Chondrocyte (in vitro differentiated cells): ENCODE results near the gene TSPAN18. TPM values are rescaled to one million over a fixed set of nuclear protein-coding genes. Genes with fewer than 3 reads are reported as not detected.

Experiments used
- DNase-seq: peaks from one replicate; pipeline ENCODE4 v3.0.0; 2021; ENCODE audit warnings: mixed read lengths, low spot score
- H3K27ac Mint-ChIP-seq: one replicate; pipeline ENCODE4 v1.8.0; 2021; ENCODE audit warnings: mild to moderate bottlenecking, moderate library complexity, mixed read lengths; ENCODE audit not compliant: unreplicated experiment
- H3K27me3 Mint-ChIP-seq: 2 replicates; pipeline ENCODE4 v1.8.0; 2021; ENCODE audit warnings: low read depth, mixed read lengths
- H3K36me3 Mint-ChIP-seq: 2 replicates; pipeline ENCODE4 v1.8.0; 2021; ENCODE audit warnings: low read depth, mixed read lengths
- H3K4me1 Mint-ChIP-seq: 2 replicates; pipeline ENCODE4 v1.8.0; 2021; ENCODE audit warnings: low read depth, mild to moderate bottlenecking, mixed read lengths
- H3K4me3 Mint-ChIP-seq: one replicate; pipeline ENCODE4 v1.8.0; 2021; ENCODE audit warnings: mild to moderate bottlenecking, moderate library complexity, mixed read lengths; ENCODE audit not compliant: unreplicated experiment
- H3K9me3 Mint-ChIP-seq: 2 replicates; pipeline ENCODE4 v1.8.0; 2021; ENCODE audit warnings: low read depth, mixed read lengths
- total RNA-seq: library from RNA; stranded (reverse); gene quantifications from 3 replicates; pipeline ENCODE4 v1.2.1, GENCODE V29; 2021
- TF ChIP-seq, protein P1 (sequence below): fragments of 200-600 bp; sonication (generic); IDR thresholded peaks from 2 replicates; pipeline ENCODE4 v1.5.0; 2021; ENCODE audit warnings: antibody characterized with exemption, mild to moderate bottlenecking, moderate library complexity

Gene TSPAN18
- total RNA-seq, 1 donor from 2014 or later = 4.0 TPM

DNA sequence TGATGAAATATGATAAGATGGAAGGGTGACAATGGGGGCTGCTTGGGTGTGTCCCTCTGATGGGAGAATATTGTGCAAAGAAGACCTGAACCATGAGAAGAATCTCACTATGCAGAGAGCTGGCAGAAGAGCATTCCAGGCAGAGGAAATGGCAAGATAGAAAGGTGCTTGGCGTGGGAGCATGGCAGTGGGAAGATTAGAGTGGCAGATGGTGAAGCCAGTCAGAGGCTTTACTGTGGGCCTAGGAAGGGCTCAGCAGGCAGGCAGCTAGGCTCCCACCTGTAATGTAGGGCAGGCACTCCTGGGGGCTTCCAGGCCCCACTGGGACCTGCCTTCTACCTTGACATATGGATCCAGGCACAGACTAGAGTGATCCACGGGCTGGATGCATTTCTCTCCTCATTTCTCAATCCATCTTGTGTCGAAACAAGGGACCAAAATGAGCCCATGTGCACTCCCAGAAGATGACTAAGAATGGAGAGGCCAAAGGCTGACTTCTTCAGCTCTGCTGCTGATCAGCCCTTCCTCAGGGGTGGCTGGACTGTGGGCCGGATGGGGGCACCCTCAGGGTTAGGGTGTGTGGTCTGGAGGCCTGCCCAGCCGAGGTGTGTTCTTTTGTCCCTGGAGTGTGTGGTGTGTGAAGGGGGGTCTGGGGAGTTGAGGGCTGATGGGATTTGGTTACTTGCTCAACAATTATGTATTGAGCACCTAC, 88.3 kb downstream of the TSPAN18 start:
- H3K4me3 Mint-ChIP-seq = no peak overlapping the region
- no peaks in the 10 kb centered on the region for H3K4me1 Mint-ChIP-seq
- peaks cover 2% of the 10 kb centered on the region for H3K36me3 Mint-ChIP-seq
- peaks cover 6% of the 10 kb centered on the region for H3K27me3 Mint-ChIP-seq
- no peak overlapping the region for H3K27ac Mint-ChIP-seq
- H3K9me3 Mint-ChIP-seq = peaks cover 3% of the 10 kb centered on the region
- TF ChIP-seq, protein P1, sequence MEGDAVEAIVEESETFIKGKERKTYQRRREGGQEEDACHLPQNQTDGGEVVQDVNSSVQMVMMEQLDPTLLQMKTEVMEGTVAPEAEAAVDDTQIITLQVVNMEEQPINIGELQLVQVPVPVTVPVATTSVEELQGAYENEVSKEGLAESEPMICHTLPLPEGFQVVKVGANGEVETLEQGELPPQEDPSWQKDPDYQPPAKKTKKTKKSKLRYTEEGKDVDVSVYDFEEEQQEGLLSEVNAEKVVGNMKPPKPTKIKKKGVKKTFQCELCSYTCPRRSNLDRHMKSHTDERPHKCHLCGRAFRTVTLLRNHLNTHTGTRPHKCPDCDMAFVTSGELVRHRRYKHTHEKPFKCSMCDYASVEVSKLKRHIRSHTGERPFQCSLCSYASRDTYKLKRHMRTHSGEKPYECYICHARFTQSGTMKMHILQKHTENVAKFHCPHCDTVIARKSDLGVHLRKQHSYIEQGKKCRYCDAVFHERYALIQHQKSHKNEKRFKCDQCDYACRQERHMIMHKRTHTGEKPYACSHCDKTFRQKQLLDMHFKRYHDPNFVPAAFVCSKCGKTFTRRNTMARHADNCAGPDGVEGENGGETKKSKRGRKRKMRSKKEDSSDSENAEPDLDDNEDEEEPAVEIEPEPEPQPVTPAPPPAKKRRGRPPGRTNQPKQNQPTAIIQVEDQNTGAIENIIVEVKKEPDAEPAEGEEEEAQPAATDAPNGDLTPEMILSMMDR = no peak
- no peak for DNase-seq

DNA sequence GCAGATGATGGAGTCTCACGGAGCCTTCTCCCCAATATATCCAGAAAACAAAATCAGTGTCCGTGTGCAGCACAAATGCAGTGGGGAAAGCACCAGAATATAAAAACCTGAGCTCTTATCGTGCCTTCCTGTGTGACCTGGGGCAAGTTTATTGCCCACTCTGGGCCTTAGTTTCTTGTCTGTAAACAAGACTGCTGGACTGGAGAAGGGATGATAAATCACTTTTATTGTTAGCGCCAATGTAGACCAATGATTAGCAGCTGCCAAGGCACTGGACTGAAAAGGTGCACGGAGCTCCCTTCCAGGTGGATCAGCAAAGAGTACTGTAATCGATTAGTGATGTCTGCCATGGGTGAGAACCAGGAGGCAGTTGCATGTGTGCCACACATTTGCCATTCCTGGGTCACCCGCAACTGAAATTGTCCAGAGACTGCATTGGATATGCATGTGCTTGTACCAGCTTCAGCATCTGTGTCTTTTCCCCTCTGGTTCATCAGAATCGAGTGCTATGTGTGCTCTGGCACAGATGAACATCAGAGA, 89.2 kb downstream of the TSPAN18 start:
- H3K9me3 Mint-ChIP-seq = peaks cover 3% of the 10 kb centered on the region
- H3K27me3 Mint-ChIP-seq = peaks cover 4% of the 10 kb centered on the region
- no peak for DNase-seq
- H3K36me3 Mint-ChIP-seq = peaks cover 2% of the 10 kb centered on the region
- TF ChIP-seq, protein P1 = no peak
- H3K4me1 Mint-ChIP-seq = no peaks in the 10 kb centered on the region
- H3K4me3 Mint-ChIP-seq = no peak overlapping the region
- H3K27ac Mint-ChIP-seq = no peak overlapping the region

DNA sequence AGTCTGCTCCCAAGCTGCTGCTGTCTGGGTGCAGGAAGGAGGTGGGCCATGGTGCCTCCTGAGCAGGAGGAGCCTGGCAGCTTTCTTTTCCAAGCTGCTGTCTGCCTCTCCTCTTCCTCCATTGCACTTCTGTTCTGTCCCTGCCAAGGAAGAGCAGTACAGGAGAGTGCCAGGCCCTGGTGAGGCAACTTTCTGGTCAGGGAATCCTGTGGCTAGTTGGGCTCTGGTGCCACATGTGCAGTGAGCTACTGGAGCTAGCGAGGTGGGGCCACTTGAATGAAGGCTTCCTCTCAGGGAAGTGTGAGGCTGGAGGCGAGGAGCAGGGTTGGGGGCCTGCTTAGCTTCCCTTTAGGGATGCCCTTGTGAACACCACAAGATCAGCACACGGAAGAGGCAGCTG, 90.0 kb downstream of the TSPAN18 start:
- TF ChIP-seq, protein P1 = no peak
- Mint-ChIP-seq H3K9me3 (peaks cover 3% of the 10 kb centered on the region), H3K27me3 (peaks cover 5% of the 10 kb centered on the region), H3K4me1 (no peaks in the 10 kb centered on the region), H3K4me3 (no peak overlapping the region), H3K36me3 (peaks cover 2% of the 10 kb centered on the region), H3K27ac (no peak overlapping the region)
- DNase-seq = no peak

DNA sequence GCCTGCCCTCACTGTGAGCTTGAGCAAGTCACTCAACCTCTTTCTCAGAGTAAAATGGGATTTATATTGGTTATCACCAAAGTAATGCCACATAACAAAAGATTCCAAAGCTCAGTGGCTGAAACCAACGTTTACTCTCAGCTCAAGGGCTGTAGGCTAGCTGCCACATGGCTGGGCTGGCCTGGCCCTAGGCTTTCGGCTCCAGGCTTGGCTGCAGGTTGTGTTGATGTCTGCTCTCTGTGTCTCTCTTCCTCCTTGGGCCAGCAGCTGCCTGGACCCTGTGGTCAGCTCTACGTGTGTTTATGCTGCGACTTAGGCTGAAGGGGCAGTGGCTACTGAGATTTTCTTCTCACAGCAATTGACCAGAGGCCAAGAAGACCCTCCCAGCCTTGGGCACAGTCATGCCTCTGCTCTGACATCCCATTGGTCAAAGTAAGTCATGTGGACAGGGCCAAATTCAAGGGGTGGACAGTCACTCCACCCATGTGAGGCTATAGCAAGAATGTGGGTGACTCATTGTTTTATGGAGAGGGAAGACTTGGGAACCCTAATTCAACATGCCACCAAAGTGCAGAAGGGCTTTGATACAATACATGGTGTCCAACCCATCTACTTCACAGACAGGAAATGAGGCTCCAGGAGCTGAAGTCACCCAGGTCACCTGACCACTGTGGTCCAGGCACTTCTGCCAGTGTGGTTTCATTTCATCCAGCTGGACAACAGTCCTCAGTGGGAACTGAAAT, 90.6 kb downstream of the TSPAN18 start:
- TF ChIP-seq, protein P1 = no peak
- H3K36me3 Mint-ChIP-seq = peaks cover 2% of the 10 kb centered on the region
- no peak overlapping the region for H3K27ac Mint-ChIP-seq
- no peak overlapping the region for H3K4me3 Mint-ChIP-seq
- H3K27me3 Mint-ChIP-seq = peaks cover 8% of the 10 kb centered on the region
- no peaks in the 10 kb centered on the region for H3K4me1 Mint-ChIP-seq
- peaks cover 3% of the 10 kb centered on the region for H3K9me3 Mint-ChIP-seq
- DNase-seq = no peak

DNA sequence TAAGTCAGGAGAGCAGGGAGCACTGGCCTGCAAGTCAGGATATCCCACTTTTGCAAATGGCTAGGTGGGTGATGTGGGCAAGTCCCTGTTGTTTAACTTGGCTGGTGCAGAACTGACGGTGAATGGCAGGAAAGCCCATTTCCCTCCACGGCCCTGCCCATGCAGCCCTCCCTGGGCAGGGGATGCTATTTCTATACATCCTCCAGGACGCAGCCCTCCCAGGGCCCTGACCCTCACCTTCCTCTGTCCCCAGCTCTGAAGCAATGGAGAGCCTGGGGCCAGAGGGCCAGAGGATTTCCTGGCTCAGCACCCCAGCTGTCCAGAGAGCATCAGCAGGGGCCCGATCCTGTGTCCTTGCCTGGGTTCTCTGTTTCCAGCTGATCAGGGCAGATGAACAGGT, 91.3 kb downstream of the TSPAN18 start:
- Mint-ChIP-seq H3K36me3 (peaks cover 2% of the 10 kb centered on the region), H3K27me3 (peaks cover 8% of the 10 kb centered on the region), H3K9me3 (peaks cover 3% of the 10 kb centered on the region), H3K4me1 (no peaks in the 10 kb centered on the region), H3K27ac (no peak overlapping the region), H3K4me3 (no peak overlapping the region)
- TF ChIP-seq, protein P1 = no peak
- DNase-seq = no peak
